CD4-positive, alpha-beta T cell treated with Interleukin-15 for 4 hours (primary cell): ENCODE measurements around the gene PPM1N.
A peak's percentile ranks its signal among the peaks of the same experiment; 100 is the strongest.
"Not testable (repeated sequence)": the region's sequence is repeated elsewhere in the genome, so short reads cannot be mapped to it uniquely, and the experiment has no call there.

ENCODE experiments used
- DNase-seq: peaks from one replicate; pipeline ENCODE4 v3.0.0-alpha.2; 2020; ENCODE audit warnings: low spot score

PPM1N gene

GRCh38 chr19:45508861-45509691 is 10.8 kb downstream of the PPM1N start:
- DNase-seq = peak; percentile 39

GRCh38 chr19:45509692-45510015 is 11.4 kb downstream of the PPM1N start:
- no peak for DNase-seq

- not testable (repeated sequence) for DNase-seq
These were observed 12.1 kb downstream of the PPM1N start for GRCh38 chr19:45510352-45510751.

GRCh38 chr19:45511074-45511473 is 12.8 kb downstream of the PPM1N start:
- no peak for DNase-seq

- DNase-seq = no peak
These were observed 14.7 kb downstream of the PPM1N start for GRCh38 chr19:45512881-45513483.

GRCh38 chr19:45514376-45515051 is 16.3 kb downstream of the PPM1N start:
- DNase-seq = no peak

- peak; percentile 39 for DNase-seq
These were observed 16.9 kb downstream of the PPM1N start for GRCh38 chr19:45515081-45515624.

GRCh38 chr19:45515807-45516401 is 17.7 kb downstream of the PPM1N start:
- DNase-seq = no peak

GRCh38 chr19:45517238-45517637 is 19.0 kb downstream of the PPM1N start:
- DNase-seq = no peak

- no peak for DNase-seq
These were observed 19.6 kb downstream of the PPM1N start for GRCh38 chr19:45517641-45518468.

GRCh38 chr19:45518469-45518826 is 20.2 kb downstream of the PPM1N start:
- no peak for DNase-seq

- no peak for DNase-seq
These were observed 24.0 kb downstream of the PPM1N start for GRCh38 chr19:45522010-45522941.

GRCh38 chr19:45523642-45524256 is 25.5 kb downstream of the PPM1N start:
- peak; percentile 82 for DNase-seq

GRCh38 chr19:45524575-45525129 is 26.4 kb downstream of the PPM1N start:
- DNase-seq = no peak

GRCh38 chr19:45526143-45526542 is 27.9 kb downstream of the PPM1N start:
- DNase-seq = no peak

GRCh38 chr19:45526971-45527370 is 28.7 kb downstream of the PPM1N start:
- DNase-seq = no peak

GRCh38 chr19:45527731-45528130 is 29.5 kb downstream of the PPM1N start:
- DNase-seq = no peak

- no peak for DNase-seq
These were observed 30.0 kb downstream of the PPM1N start for GRCh38 chr19:45528149-45528743.

- DNase-seq = no peak
These were observed 30.6 kb downstream of the PPM1N start for GRCh38 chr19:45528744-45529419.
